Measurements from ENCODE around the gene DZANK1.
"Not testable (repeated sequence)": the region's sequence is repeated elsewhere in the genome, so short reads cannot be mapped to it uniquely, and the experiment has no call there.

Gene DZANK1

DNA sequence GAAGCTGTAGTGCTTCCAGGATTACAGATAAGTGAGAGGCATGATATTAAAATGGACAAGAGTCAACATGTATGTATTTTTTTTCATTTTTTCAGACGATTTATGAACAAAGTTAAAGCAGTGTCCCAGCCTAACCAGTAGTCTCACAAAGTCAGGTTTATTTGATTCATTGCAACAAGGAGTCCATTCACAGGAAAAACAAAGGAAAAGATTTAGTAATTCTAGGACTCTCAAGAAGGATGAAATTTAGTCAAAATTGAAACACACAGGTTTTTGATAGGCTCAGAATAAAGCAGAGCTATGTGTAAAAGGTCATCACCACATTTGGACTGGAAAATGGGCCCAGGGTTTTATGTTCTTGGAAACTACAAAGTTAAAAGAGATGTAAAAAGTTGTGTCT is 94.5 kb downstream of the DZANK1 start:
- DNase-seq, result no peak

DNA sequence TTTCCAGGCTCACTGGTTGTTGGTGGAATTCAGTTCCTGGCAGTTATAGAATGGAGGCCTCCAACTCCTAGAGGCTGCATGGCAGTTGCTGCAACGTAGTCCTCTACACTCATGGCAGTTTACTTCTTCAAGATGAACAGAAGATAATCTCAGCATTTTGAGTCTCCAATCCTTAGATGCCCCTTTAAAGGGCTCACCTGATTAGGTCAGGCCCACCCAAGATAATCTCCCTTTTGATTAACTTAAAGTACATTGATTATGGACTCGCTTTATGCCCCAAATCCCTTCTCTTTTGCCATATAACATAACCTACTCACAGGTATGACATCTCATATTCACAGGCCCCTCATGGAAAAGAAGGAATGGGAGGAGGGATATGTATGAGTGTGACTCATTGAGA is 102.1 kb downstream of the DZANK1 start:
- DNase-seq, result no peak

DNA sequence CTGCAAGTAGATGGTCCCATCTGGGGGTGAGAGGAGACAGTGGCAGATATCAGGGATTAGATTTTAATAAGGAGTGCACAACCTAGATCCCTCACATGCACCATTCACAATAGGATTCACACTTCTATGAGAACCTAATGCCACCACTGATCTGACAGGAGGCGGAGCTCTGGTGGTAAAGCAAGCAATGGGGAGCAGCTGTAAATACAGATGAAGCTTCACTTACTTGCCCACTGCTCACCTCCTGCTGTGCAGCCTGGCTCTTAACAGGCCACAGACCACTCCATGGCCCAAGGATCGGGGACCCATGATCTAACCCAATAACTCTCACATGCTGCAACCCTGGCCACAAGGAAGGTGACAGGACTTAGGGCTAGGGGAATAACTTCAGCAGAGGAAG is 103.1 kb downstream of the DZANK1 start:
- no peak for DNase-seq

DNA sequence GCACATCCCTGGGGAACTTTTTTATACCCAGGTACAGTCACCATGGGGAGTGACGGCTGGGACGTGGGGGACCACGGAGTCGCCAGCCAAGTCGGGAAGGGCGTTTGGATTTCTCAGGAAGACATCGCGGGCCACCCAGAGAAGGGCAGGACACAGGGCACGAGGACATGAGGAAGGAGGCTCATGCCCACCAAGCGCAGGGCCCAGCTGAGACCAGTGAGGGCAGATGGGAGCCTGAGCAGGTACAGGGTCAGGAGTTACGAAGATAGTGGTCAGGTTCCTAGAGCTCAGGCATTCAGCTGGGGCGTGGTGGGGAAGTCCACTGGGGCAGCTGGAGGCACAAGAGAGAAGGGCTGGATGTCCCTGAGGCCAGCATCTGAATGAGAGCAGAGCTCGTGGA is 103.9 kb downstream of the DZANK1 start:
- no peak for DNase-seq

DNA sequence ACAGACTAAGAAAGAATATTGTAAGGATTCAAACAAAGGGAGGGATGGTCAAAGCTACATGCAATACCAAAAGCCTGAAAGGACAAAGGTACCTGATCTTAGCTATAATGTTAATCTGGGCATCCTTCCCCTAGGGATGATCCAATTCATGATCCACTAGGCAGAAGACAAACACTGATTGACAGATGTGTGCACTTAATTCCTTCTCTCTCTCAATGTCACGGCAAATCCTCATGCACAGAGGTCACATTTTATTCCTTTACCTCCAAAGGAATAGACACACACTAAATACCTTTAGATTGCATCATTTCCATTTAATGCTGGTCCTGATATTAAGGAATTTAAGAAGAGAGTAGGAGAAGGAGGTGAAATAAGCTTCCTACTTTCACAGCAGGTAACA is 105.2 kb downstream of the DZANK1 start:
- DNase-seq, result no peak

DNA sequence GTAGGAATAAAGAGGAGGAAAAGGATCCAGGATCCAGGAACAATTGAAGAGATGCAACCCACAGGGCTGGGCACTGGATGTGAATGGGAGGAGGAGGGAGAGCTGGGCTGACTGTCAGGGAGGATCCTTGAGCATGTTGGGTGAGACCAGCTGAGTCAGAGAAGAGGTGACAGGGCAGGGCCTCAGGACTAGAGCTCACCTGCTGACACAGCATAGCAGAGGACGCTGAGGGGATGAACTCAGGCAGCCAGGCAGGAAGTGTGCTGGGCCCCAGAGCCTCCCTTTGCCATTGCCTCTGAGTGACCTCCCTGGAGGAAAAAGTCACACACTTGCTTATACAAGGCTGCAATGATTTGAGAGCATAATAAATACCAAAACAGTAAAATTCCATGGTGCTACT is 106.2 kb downstream of the DZANK1 start:
- no peak for DNase-seq

DNA sequence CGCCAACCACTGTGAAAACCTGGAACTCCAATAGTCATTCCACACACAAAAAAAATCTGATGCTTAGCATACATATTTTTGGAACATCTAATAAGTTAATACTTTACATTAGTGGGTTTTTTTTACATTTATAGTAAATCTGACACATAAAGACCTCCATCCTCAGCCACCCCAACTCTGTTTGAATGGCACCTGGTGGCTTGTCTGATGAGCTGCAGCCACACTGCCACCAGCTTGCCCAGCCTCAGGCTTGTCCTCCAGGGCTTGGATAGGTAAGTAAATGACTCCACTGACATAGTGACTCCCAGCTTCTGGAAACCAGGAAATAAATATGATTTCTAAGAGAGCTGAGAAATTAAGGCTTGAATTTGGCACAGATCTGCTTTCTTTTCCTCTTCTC is 107.0 kb downstream of the DZANK1 start:
- no peak for DNase-seq

DNA sequence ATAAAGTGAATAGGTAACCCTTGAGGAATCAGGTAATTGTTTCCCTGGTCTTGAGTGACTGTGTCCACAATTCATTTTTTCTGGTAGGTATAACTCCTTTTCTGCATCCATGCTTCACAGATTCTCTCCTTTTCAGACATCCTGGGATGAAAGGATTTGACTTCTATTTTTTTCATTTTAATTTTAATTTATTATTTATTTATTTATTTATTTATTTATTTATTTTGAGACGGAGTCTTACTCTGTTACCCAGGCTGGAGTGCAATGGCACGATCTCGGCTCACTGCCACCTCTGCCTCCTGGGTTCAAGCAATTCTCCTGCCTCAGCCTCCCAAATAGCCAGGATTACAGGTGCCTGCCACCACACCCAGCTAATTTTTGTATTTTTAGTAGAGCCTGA is 117.1 kb downstream of the DZANK1 start:
- DNase-seq, result not testable (repeated sequence)
